NK-92 (cell line): ENCODE results near the gene IFIT1.
"Not testable (repeated sequence)": the region's sequence is repeated elsewhere in the genome, so short reads cannot be mapped to it uniquely, and the experiment has no call there.

Experiments used
- DNase-seq: peaks from one replicate; lab custom pipeline; 2025; ENCODE audit not compliant: unreplicated experiment; lab: John Stamatoyannopoulos, UW

IFIT1 gene

GRCh38 chr10:89395141-89395540 is 2.7 kb downstream of the IFIT1 start:
- no peak for DNase-seq

GRCh38 chr10:89398003-89398749 is 5.8 kb downstream of the IFIT1 start:
- DNase-seq = no peak

GRCh38 chr10:89399956-89400355 is 7.5 kb downstream of the IFIT1 start:
- no peak for DNase-seq

- no peak for DNase-seq
Observed at GRCh38 chr10:89403043-89403442, 10.6 kb downstream of the IFIT1 start.

GRCh38 chr10:89404104-89405047 is 12.0 kb downstream of the IFIT1 start:
- DNase-seq = no peak

- not testable (repeated sequence) for DNase-seq
Observed at GRCh38 chr10:89406178-89406577, 13.8 kb downstream of the IFIT1 start.

GRCh38 chr10:89407792-89408191 is 15.4 kb downstream of the IFIT1 start:
- DNase-seq = not testable (repeated sequence)

GRCh38 chr10:89409282-89409681 is 16.9 kb downstream of the IFIT1 start:
- not testable (repeated sequence) for DNase-seq

GRCh38 chr10:89410551-89410950 is 18.1 kb downstream of the IFIT1 start:
- DNase-seq = not testable (repeated sequence)

- DNase-seq = not testable (repeated sequence)
Observed at GRCh38 chr10:89411135-89411534, 18.7 kb downstream of the IFIT1 start.

- not testable (repeated sequence) for DNase-seq
Observed at GRCh38 chr10:89412276-89412675, 19.9 kb downstream of the IFIT1 start.

GRCh38 chr10:89413398-89413912 is 21.0 kb downstream of the IFIT1 start:
- DNase-seq = no peak

GRCh38 chr10:89414146-89414878 is 21.9 kb downstream of the IFIT1 start, which contains the start of gene IFIT5:
IFIT5 (plus strand) TSS chr10:89414568; CDS start chr10:89414799, 231 bp downstream.
- no peak for DNase-seq

GRCh38 chr10:89414879-89415821 is 22.7 kb downstream of the IFIT1 start:
- no peak for DNase-seq

- DNase-seq = no peak
Observed at GRCh38 chr10:89416465-89416864, 24.0 kb downstream of the IFIT1 start.

GRCh38 chr10:89419548-89419947 is 27.1 kb downstream of the IFIT1 start:
- no peak for DNase-seq

- no peak for DNase-seq
Observed at GRCh38 chr10:89421018-89421476, 28.6 kb downstream of the IFIT1 start.

- no peak for DNase-seq
Observed at GRCh38 chr10:89425000-89425399, 32.6 kb downstream of the IFIT1 start.

- DNase-seq = no peak
Observed at GRCh38 chr10:89426230-89426868, 33.9 kb downstream of the IFIT1 start.
